ENCODE measurements around the gene RBM10.

The RBM10 gene

GRCh38 chrX:47143894-47144625 lies 961 bp upstream of the RBM10 start:
- Mint-ChIP-seq H3K4me3 (peak overlapping the region; percentile 97 to 100), H3K27ac (peak overlapping the region; percentile 100), H3K9me3 (no peaks in the 10 kb centered on the region), H3K27me3 (peaks cover 0 to 7% of the 10 kb centered on the region in 2 donors), H3K4me1 (peaks cover 10 to 29% of the 10 kb centered on the region in 2 donors), H3K36me3 (peaks cover 31 to 35% of the 10 kb centered on the region in 2 donors)
- ATAC-seq (replicated peaks) (peak; percentile 3 to 11), DNase-seq (no peak)

GRCh38 chrX:47145395-47146120 lies 537 bp downstream of the RBM10 start:
- Mint-ChIP-seq H3K4me1 (peaks cover 10 to 29% of the 10 kb centered on the region in 2 donors), H3K4me3 (peak overlapping the region; percentile 97 to 100), H3K9me3 (no peaks in the 10 kb centered on the region), H3K36me3 (peaks cover 25 to 39% of the 10 kb centered on the region in 2 donors), H3K27me3 (peaks cover 0 to 7% of the 10 kb centered on the region in 2 donors), H3K27ac (peak overlapping the region; percentile 100)
- ATAC-seq (replicated peaks) (peak; percentile 33 to 39), DNase-seq (no peak)

DNA sequence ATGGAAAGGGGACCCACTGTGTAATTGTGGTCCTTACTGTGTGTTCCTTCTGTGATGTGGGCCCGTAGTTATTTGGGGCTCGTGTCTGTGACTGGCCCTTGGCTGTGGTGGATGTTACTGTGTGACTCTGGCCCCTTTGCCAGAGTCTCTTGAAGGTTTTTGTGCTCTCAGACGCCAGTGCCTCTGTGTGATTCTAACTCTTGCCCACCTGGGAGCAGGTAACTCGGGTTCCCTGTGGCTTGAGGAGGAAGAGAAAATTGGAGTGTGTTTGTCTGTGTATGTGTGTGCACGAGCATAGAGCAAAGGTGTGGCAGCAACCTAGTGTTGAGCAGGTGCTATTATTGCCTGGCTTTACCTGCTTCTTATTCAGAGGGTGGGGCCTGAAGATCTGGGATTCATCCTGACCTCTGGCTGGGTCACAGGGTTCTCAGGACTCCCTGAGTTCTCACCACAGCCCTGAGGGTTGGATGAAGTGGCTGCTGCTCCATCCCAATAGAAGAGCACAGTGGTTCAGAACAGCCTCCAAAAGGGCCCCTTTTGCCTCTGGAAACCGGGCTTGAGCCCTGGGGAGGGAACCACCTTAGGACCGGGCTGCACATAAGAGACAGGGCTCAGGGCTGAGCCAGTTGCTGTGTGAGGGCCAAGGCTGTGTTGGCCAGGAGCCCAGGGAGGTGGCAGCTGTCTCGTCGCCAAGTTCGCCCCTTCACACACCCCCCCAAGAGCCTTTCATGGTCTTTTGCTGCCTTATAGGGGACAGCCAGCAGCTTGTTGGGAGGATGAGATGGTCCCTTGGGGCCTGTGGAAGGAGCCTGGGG lies 1.3 kb downstream of the RBM10 start:
- Mint-ChIP-seq H3K4me1 (peaks cover 10 to 29% of the 10 kb centered on the region in 2 donors), H3K27me3 (peaks cover 0 to 7% of the 10 kb centered on the region in 2 donors), H3K4me3 (peak overlapping the region; percentile 97 to 100), H3K27ac (peak overlapping the region; percentile 100), H3K36me3 (peaks cover 21 to 33% of the 10 kb centered on the region in 2 donors), H3K9me3 (no peaks in the 10 kb centered on the region)
- ATAC-seq (replicated peaks): no peak
- no peak for DNase-seq

DNA sequence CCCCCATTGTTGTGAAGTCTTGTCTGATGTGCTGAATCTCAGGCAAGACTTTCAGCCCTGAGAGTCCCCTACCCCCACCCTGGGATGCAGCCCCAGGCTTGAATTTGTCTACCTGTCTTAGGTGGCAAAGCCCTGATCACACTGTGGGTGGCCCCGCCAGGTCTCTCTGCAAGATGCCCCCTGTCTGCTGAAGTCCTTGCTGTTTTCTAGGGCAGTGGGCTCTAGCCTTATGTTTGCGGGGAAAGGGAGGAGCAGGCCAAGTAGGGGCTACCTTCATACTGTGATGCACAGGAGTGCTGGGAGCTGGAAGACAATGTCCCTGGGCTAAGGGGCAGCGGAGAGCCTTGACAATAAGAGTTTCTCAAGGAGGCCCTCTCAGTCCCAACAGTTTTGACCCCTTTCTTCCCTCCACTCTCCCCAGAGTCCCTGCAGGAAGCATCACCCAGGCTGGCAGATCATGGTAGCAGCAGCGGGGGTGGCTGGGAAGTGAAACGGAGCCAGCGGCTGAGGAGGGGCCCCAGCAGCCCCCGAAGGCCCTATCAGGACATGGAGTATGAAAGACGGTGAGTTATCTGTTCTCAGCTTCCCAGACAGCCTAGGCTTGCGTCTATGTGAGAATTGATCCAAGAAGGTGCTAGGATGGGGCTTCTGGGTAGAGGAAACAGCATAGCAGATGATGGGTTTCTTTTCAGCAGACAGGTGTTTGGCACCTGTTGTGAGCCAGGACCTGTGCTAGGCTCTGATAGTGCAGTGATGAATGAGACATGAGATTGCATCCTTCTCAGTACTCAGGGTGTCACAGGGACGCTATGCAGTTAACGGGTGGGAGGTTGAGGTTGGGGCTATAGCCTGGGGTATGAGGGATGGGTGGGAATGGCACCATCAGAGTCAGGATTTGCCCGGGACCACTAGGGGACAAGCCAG lies 2.2 kb downstream of the RBM10 start:
- peaks cover 0 to 7% of the 10 kb centered on the region in 2 donors for H3K27me3 Mint-ChIP-seq
- H3K4me1 Mint-ChIP-seq: peaks cover 10 to 28% of the 10 kb centered on the region in 2 donors
- ATAC-seq (replicated peaks): no peak
- no peaks in the 10 kb centered on the region for H3K9me3 Mint-ChIP-seq
- peak overlapping the region; percentile 46 to 100 for H3K4me3 Mint-ChIP-seq
- peaks cover 16 to 29% of the 10 kb centered on the region in 2 donors for H3K36me3 Mint-ChIP-seq
- no peak for DNase-seq
- H3K27ac Mint-ChIP-seq: peak overlapping the region; percentile 56

DNA sequence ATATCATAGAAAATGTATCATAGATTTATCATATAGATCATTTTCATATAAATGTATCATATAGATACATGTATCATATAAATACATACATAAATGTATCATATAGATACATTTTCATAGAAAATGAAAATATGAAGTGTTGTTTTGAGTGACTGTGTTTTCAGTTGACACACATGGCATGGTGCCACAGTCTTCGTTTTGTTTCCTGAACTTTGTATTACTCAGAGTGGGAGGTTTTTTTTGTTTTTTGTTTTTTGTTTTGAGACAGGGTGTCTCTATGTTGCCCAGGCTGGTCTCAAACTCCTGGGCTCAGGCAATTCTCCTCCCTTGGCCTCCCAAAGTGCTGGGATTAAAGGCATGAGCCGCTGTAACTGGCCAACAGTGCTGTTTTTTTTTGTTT lies 3.9 kb downstream of the RBM10 start:
- H3K36me3 Mint-ChIP-seq: peaks cover 8 to 22% of the 10 kb centered on the region in 2 donors
- DNase-seq (no peak), ATAC-seq (replicated peaks) (no peak)
- no peaks in the 10 kb centered on the region for H3K9me3 Mint-ChIP-seq
- H3K4me3 Mint-ChIP-seq: no peak overlapping the region
- no peak overlapping the region for H3K27ac Mint-ChIP-seq
- peaks cover 8 to 16% of the 10 kb centered on the region in 2 donors for H3K4me1 Mint-ChIP-seq
- peaks cover 0 to 7% of the 10 kb centered on the region in 2 donors for H3K27me3 Mint-ChIP-seq

DNA sequence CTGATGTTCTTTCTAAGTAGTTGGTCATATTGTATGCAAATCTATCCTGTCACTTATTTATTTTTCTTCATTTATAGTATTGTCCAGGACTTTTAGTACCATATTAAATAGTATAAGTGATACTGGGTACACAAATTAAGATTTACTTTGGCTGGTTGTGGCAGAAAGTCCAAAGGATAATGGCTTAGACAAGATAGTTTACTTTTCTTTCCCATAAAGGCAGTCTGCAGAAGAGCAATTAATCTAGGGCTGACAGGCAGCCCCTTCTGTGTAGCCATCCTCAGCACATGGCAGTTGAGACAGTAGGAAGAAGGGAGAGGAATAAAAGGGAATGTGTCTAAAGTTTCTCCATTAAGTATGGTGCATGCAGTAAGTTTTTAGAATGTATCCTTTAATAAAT lies 6.4 kb downstream of the RBM10 start:
- H3K4me3 Mint-ChIP-seq: no peak overlapping the region
- ATAC-seq (replicated peaks) (no peak), DNase-seq (no peak)
- H3K27ac Mint-ChIP-seq: no peak overlapping the region
- H3K4me1 Mint-ChIP-seq: peaks cover 8 to 11% of the 10 kb centered on the region in 2 donors
- H3K27me3 Mint-ChIP-seq: peaks cover 0 to 7% of the 10 kb centered on the region in 2 donors
- H3K9me3 Mint-ChIP-seq: no peaks in the 10 kb centered on the region
- H3K36me3 Mint-ChIP-seq: peaks cover 5 to 20% of the 10 kb centered on the region in 2 donors

GRCh38 chrX:47156611-47157520 lies 11.8 kb downstream of the RBM10 start:
- DNase-seq (no peak), ATAC-seq (replicated peaks) (no peak)
- Mint-ChIP-seq H3K27ac (no peak overlapping the region), H3K27me3 (no peaks in the 10 kb centered on the region), H3K4me1 (peaks cover 0 to 2% of the 10 kb centered on the region in 2 donors), H3K36me3 (peaks cover 3 to 14% of the 10 kb centered on the region in 2 donors), H3K9me3 (no peaks in the 10 kb centered on the region), H3K4me3 (no peak overlapping the region)

DNA sequence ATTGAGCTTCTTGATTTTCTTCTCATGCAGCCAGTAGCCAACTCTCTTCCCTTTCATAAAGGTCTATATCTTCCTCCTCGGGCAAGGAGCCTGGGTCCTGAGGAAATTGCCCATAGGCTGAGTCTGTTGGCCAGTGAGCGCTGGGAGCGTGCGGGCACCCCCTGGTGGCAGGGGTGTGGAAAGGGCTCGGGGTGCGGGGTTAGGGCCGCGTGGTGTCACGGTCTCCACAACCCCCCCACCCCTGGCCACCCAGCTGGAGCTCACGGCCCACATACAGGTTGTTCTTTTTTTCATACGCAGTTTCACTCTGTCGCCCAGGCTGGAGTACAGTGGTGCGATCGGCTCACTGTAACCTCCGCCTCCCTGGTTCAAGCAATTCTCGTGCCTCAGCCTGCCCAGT lies 13.1 kb downstream of the RBM10 start:
- Mint-ChIP-seq H3K27ac (no peak overlapping the region), H3K9me3 (no peaks in the 10 kb centered on the region), H3K27me3 (no peaks in the 10 kb centered on the region)

DNA sequence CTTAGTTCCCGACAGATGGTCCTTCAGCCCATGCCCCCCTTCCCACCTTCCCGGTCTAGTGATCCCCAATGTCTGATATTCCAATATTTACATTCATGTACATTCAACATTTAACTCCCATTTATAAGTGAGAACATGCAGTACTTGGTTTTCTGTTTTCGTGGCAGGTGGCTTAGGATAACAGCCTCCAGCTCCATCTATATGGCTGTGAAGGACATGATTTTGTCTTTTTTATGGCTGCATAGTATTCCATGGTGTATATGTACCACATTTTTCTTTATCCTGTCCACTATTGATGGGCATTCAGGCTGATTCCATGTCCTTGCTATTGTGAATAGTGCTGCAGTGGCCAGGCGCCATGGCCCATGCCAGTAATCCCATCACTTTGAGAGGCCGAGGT lies 13.8 kb downstream of the RBM10 start:
- Mint-ChIP-seq H3K9me3 (no peaks in the 10 kb centered on the region), H3K4me3 (no peak overlapping the region), H3K27me3 (no peaks in the 10 kb centered on the region), H3K36me3 (peaks cover 6 to 18% of the 10 kb centered on the region in 2 donors), H3K4me1 (peaks cover 0 to 2% of the 10 kb centered on the region in 2 donors), H3K27ac (no peak overlapping the region)
- ATAC-seq (replicated peaks) (no peak), DNase-seq (no peak)

More for the DNA sequence above, 13.1 kb downstream of the RBM10 start:
- Mint-ChIP-seq H3K36me3 (peaks cover 6 to 18% of the 10 kb centered on the region in 2 donors), H3K4me1 (peaks cover 0 to 2% of the 10 kb centered on the region in 2 donors), H3K4me3 (no peak overlapping the region)
- no peak for DNase-seq
- ATAC-seq (replicated peaks): no peak

DNA sequence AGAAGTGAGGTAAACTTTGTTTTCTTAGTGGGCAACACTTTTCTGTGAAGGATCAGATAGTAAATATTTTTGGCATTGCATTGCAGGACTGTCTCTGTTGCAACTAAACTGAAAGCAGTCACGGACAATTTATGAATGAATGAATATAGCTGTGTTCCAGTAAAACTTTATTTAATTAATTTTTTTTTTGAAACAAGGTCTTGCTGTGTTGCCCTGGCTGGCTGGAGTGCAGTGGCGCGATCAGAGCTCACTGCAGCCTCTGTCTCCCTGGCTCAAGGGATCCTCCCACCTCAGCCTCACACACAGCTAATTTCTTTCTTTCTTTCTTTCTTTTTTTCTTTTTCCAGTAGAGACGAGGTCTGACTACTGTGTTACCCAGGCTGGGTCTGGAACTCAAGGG lies 15.8 kb downstream of the RBM10 start:
- no peak overlapping the region for H3K27ac Mint-ChIP-seq
- peaks cover 11 to 27% of the 10 kb centered on the region in 2 donors for H3K36me3 Mint-ChIP-seq
- H3K9me3 Mint-ChIP-seq: no peaks in the 10 kb centered on the region
- DNase-seq (no peak), ATAC-seq (replicated peaks) (no peak)
- no peaks in the 10 kb centered on the region for H3K27me3 Mint-ChIP-seq
- no peak overlapping the region for H3K4me3 Mint-ChIP-seq
- H3K4me1 Mint-ChIP-seq: peaks cover 0 to 2% of the 10 kb centered on the region in 2 donors

GRCh38 chrX:47162927-47163583 lies 18.0 kb downstream of the RBM10 start:
- Mint-ChIP-seq H3K4me1 (peaks cover 0 to 2% of the 10 kb centered on the region in 2 donors), H3K27ac (peak overlapping the region; percentile 27), H3K9me3 (no peaks in the 10 kb centered on the region), H3K4me3 (no peak overlapping the region), H3K36me3 (peaks cover 9 to 21% of the 10 kb centered on the region in 2 donors), H3K27me3 (no peaks in the 10 kb centered on the region)
- no peak for ATAC-seq (replicated peaks)
- no peak for DNase-seq

GRCh38 chrX:47164420-47164819 lies 19.4 kb downstream of the RBM10 start:
- Mint-ChIP-seq H3K36me3 (peaks cover 14 to 21% of the 10 kb centered on the region in 2 donors), H3K4me1 (peaks cover 2 to 7% of the 10 kb centered on the region in 2 donors), H3K27ac (no peak overlapping the region), H3K27me3 (peaks cover 0 to 7% of the 10 kb centered on the region in 2 donors), H3K9me3 (no peaks in the 10 kb centered on the region), H3K4me3 (no peak overlapping the region)
- ATAC-seq (replicated peaks) (no peak), DNase-seq (no peak)
